ENCODE data around the gene KCNK15. TPM values are rescaled to one million over a fixed set of nuclear protein-coding genes. Genes with fewer than 3 reads are reported as not detected.

Gene KCNK15
- polyA plus RNA-seq, 1 donor (not counting 4 experiments of a cell fraction or from before 2014, with no cell fraction given) = not detected

GRCh38 chr20:44780226-44780625 is 34.6 kb downstream of the KCNK15 start:
- no peaks in the 10 kb centered on the region for H4K20me1 ChIP-seq (ENCODE audit: control insufficient read depth, extremely low read depth, insufficient read depth, low read length)
- dilution Hi-C loops (cut with MboI; ENCODE audit: extremely low pct_ligation_motif_present, low sequenced_read_pairs) = no loop called here
- peaks cover 2% of the 10 kb centered on the region for H3K27me3 ChIP-seq (ENCODE audit: control insufficient read depth, extremely low read depth, insufficient read depth, low read length)
- DNase-seq (ENCODE audit: low read depth, low spot score) = no peak
- no peaks in the 10 kb centered on the region for H3K4me1 ChIP-seq (ENCODE audit: control insufficient read depth, extremely low read depth, insufficient read depth, low read length)
- FAIRE-seq = no peak
- no peak overlapping the region for H3K4me2 ChIP-seq (ENCODE audit: control insufficient read depth, extremely low read depth, insufficient read depth, low read depth, low read length)
- no peaks in the 10 kb centered on the region for H3K79me2 ChIP-seq (ENCODE audit: control insufficient read depth, insufficient read depth, low read length)
- no peak overlapping the region for H3K4me3 ChIP-seq (ENCODE audit: control insufficient read depth in 2 of 3, extremely low read depth in 1 of 3, insufficient read depth in 2 of 3, low read depth in 1 of 3, low read length in 3 of 3)
- H3K27ac ChIP-seq (ENCODE audit: control insufficient read depth, insufficient read depth, low read length) = no peak overlapping the region
- H3K9ac ChIP-seq (ENCODE audit: control insufficient read depth, extremely low read depth, insufficient read depth, low read length) = no peak overlapping the region
- H3K9me1 ChIP-seq (ENCODE audit: control insufficient read depth, extremely low read depth, insufficient read depth, low read length) = no peaks in the 10 kb centered on the region
- no peaks in the 10 kb centered on the region for H3K9me3 ChIP-seq (ENCODE audit: control insufficient read depth, low read depth, low read length)
- no peaks in the 10 kb centered on the region for H3K36me3 ChIP-seq (ENCODE audit: control insufficient read depth in 2 of 2, extremely low read depth in 1 of 2, insufficient read depth in 2 of 2, low read length in 2 of 2)
- TF ChIP-seq EZH2 (IDR thresholded peaks at IDR 0.05; ENCODE audit: low read length) = no peak
- no peak for TF ChIP-seq CTCF (optimal IDR thresholded peaks at IDR 0.05 in 1 of 3, IDR thresholded peaks at IDR 0.05 in 1 of 3, conservative IDR thresholded peaks at IDR 0.05 in 1 of 3; ENCODE audit: extremely low read depth in 1 of 3, insufficient read depth in 2 of 3, low read length in 3 of 3)
- no peak overlapping the region for H2AFZ ChIP-seq (ENCODE audit: control insufficient read depth, low read length)

DNA sequence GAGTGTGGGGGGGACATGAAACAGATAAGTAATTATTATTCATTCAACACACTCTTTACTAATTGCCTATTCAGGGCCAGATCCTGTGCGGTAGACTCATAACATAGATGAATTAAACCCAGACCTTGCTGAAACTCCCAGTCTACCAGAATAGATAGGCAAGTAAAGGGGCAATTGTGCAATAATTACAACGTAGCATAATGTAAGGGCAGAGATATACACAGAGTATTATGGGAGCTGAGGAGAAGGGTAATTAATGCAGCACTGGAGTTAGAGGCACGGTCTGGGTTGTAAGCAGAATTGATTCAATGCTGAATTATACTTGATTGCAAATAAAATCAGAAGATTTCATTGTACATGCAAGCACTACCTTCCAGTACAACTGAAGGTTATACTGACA is 35.5 kb downstream of the KCNK15 start:
- Histone ChIP-seq H3K79me2 (ENCODE audit: control insufficient read depth, insufficient read depth, low read length) (no peaks in the 10 kb centered on the region), H3K4me3 (ENCODE audit: control insufficient read depth in 2 of 3, extremely low read depth in 1 of 3, insufficient read depth in 2 of 3, low read depth in 1 of 3, low read length in 3 of 3) (no peak overlapping the region), H3K4me1 (ENCODE audit: control insufficient read depth, extremely low read depth, insufficient read depth, low read length) (no peaks in the 10 kb centered on the region), H3K4me2 (ENCODE audit: control insufficient read depth, extremely low read depth, insufficient read depth, low read depth, low read length) (no peak overlapping the region), H4K20me1 (ENCODE audit: control insufficient read depth, extremely low read depth, insufficient read depth, low read length) (no peaks in the 10 kb centered on the region), H3K27ac (ENCODE audit: control insufficient read depth, insufficient read depth, low read length) (no peak overlapping the region), H3K9me1 (ENCODE audit: control insufficient read depth, extremely low read depth, insufficient read depth, low read length) (no peaks in the 10 kb centered on the region), H3K9ac (ENCODE audit: control insufficient read depth, extremely low read depth, insufficient read depth, low read length) (no peak overlapping the region), H2AFZ (ENCODE audit: control insufficient read depth, low read length) (no peak overlapping the region), H3K27me3 (ENCODE audit: control insufficient read depth, extremely low read depth, insufficient read depth, low read length) (peaks cover 2% of the 10 kb centered on the region), H3K36me3 (ENCODE audit: control insufficient read depth in 2 of 2, extremely low read depth in 1 of 2, insufficient read depth in 2 of 2, low read length in 2 of 2) (no peaks in the 10 kb centered on the region), H3K9me3 (ENCODE audit: control insufficient read depth, low read depth, low read length) (no peaks in the 10 kb centered on the region)
- FAIRE-seq = no peak
- DNase-seq (ENCODE audit: low read depth, low spot score) = no peak
- dilution Hi-C loops (cut with MboI; ENCODE audit: extremely low pct_ligation_motif_present, low sequenced_read_pairs) = no loop called here
- no peak for TF ChIP-seq EZH2 (IDR thresholded peaks at IDR 0.05; ENCODE audit: low read length)
- no peak for TF ChIP-seq CTCF (optimal IDR thresholded peaks at IDR 0.05 in 1 of 3, IDR thresholded peaks at IDR 0.05 in 1 of 3, conservative IDR thresholded peaks at IDR 0.05 in 1 of 3; ENCODE audit: extremely low read depth in 1 of 3, insufficient read depth in 2 of 3, low read length in 3 of 3)

All from keratinocyte (primary cell).